ENCODE measurements around the gene ETF1.

GRCh38 chr5:138470322-138471051 lies 72.5 kb downstream of the ETF1 start:
- no peak for TF ChIP-seq CTCF (IDR thresholded peaks at IDR 0.05)
- no peak for TF ChIP-seq POLR2A (IDR thresholded peaks at IDR 0.05)
